B cell (primary cell): Measurements from ENCODE around the gene KLHL25.

Experiments used
- EZH2 ChIP-seq: IDR thresholded peaks from 2 replicates; pipeline ENCODE4 v1.6.1; 2012; ENCODE audit warnings: borderline replicate concordance, low read depth, mild to moderate bottlenecking, moderate library complexity, low read length; ENCODE audit not compliant: insufficient read depth, poor library complexity, severe bottlenecking
- TF ChIP-seq, protein P1 (sequence below): fragments of 200-600 bp; IDR thresholded peaks from one replicate; pipeline ENCODE4 v1.8.0; 2022; ENCODE audit warnings: antibody characterized with exemption, mild to moderate bottlenecking

DNA sequence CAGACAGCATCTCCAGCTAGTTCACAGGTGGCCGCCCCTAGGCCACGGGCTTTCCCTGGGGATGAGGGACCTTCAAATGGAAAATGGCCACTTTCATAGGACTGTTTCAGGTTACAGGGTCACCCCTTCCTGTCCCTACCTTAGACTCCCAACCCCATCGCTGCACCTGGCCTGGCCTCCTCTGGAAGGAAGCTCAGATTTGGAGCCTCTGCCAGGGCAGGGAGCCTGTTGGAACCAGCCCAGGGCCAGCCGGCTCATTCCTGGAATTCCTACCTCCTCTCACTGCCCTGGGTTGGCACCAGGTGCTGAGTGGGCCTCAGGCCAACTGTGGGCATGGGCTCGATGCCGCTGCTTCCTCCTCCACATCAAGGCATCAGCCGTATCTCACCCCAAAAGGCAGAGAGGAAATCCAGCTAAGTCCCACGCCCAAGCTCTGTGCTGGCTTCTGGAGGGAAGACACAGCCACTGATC, 42.2 kb downstream of the KLHL25 start:
- TF ChIP-seq, protein P1, sequence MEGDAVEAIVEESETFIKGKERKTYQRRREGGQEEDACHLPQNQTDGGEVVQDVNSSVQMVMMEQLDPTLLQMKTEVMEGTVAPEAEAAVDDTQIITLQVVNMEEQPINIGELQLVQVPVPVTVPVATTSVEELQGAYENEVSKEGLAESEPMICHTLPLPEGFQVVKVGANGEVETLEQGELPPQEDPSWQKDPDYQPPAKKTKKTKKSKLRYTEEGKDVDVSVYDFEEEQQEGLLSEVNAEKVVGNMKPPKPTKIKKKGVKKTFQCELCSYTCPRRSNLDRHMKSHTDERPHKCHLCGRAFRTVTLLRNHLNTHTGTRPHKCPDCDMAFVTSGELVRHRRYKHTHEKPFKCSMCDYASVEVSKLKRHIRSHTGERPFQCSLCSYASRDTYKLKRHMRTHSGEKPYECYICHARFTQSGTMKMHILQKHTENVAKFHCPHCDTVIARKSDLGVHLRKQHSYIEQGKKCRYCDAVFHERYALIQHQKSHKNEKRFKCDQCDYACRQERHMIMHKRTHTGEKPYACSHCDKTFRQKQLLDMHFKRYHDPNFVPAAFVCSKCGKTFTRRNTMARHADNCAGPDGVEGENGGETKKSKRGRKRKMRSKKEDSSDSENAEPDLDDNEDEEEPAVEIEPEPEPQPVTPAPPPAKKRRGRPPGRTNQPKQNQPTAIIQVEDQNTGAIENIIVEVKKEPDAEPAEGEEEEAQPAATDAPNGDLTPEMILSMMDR = no peak
- TF ChIP-seq EZH2 = no peak
